Stimulated activated CD8-positive, alpha-beta memory T cell treated with anti-CD3 and anti-CD28 coated beads, Interleukin-7, amount 100 ng/mL, for 24 hours (primary cell): Measurements from ENCODE around the gene PLPP7.
"Not testable (repeated sequence)": the region's sequence is repeated elsewhere in the genome, so short reads cannot be mapped to it uniquely, and the experiment has no call there.

Experiments used
- DNase-seq: peaks from one replicate; pipeline ENCODE4 v3.0.0-alpha.2; 2020; ENCODE audit warnings: low read depth

The PLPP7 gene

DNA sequence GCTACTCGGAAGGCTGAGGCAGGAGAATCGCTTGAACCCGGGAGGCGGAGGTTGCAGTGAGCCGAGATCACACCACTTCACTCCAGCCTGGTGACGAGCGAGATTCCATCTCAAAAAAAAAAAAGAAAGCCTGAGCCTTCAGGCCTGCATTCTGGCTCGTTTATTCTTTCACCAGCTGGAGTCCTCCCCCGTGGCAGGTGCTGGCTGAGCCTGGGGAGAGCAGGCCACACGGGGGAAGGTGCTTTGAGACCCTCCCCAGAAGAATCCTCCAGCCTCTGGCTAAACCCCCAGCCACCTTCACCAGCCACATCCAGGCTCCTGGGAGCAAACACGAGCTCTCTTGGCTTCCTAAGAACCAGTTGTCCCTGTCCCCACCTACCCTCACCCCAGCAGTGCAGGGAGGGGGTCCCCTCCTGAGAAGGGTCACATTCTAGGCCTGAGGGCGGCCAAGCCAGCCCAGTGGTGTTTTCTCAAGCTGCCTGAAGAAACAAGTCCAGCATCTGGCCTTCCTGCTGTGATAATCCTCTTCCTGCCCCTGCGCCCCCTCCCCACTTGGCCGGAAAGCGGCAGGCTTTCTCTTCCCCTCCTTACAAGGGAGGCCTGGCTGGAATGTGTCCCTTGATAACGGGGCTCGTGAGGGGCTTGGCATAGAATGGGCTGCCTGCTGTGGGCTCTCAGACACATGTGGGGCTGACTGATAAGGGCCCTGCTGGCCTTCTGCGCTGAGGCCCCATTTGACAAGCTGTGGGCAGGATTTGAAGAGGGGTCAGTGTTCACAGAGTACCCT, 41.5 kb downstream of the PLPP7 start:
- no peak for DNase-seq

DNA sequence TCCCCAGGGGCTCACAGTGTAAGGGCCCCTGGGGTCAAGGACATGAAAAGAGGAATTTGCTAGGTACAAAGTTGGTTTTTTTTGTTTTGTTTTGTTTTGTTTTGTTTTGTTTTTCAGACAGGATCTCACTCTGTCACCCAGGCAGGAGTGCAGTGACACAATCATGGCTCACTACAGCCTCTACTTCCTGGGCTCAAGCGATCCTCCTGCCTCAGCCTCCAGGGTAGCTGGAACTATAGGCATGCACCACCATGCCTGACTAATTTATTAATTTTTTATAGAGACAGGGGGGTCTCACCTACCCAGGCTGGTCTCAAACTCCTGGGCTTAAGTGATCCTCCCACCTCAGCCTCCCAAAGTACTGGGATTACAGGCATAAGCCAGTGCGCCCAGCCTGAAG, 42.5 kb downstream of the PLPP7 start:
- DNase-seq: not testable (repeated sequence)

DNA sequence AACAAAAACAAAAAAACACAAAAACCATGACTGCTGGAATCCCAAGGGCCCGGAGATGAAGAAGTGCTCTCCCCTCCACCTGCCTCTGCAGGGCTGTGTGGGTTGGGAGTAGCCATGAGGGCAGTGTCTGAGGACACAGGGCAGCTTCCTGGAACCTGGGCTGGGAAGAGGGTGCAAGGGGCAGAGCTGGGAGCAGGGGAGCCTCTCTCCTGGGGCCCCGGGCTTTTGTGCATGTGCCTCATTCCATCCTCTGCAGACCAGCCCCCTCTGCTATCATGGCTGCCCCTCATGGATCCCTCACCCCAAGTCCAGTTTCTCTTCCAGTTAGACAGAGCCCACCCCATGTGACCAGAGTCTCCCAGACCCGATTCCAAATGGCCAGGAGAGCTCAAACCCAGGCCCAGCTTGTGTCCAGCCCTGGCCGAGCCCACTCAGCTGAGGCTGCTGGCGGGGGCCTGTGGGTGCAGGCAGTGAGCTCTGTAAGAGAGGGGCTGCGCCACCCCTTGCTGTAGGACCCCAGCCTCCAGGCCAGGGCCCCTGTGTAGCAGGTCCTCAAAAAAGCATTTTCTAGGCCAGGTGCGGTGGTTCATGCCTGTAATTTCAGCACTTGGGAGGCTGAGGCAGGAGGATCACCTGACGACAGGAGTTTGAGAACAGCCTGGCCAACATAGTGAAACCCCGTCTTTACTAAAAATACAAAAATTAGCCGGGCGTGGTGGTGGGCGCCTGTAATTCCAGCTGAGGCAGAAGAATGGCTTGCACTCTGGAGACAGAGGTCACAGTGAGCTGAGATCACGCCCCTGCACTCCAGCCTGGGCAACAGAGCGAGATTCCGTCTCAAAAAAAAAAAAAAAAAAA, 44.5 kb downstream of the PLPP7 start:
- DNase-seq: no peak

DNA sequence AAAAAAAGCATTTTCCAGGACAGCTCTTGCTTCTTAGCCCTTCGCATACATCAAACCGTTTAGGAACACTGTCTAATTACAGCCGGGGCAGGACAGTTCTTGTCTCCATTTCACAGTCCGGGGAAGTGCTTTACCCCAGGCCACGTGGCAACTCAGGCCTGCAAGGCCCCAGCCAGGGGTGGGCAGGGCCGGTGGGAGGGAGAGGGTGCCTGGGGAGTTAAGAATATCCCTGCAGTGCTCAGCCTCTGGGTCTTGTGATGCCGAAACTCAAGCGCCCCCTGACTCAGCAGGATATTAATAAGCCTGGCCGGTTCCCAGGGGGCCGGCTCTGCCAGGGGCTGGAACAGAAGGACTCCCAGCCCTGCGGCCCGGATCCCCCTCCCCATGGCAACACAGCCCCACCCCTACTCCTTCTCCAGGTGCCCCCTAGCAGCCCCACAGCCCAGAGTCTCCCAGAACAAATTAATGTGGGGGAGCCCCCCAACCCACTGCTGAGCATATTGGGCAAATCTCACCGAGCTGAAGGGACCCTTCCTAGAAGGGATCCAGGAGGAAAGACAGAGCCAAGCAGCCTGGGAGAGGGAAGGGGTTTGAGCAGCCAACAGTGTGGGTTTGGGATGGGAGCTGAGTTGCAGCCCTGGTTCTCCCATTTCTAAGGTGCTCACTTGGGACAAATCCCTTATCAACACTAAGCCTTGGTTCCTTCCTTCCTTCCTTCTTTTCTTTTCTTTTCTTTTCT, 45.3 kb downstream of the PLPP7 start:
- no peak for DNase-seq

DNA sequence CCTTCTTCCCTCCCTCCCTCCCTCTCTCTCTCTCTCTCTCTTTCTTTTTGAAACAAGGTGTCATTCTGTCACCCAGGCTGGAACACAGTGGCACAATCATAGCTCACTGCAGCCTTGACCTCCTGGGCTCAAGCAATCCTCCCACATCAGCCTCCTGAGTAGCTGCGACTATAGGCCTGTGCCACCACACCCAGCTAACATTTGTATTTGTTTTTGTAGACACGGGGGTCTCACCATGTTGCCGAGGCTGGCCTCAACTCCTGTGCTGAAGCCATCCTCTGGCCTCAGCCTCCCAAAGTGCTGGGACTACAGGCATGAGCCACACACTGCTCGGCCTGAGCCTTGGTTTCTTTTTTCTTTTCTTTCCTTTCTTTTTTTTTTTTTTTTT, 45.8 kb downstream of the PLPP7 start:
- no peak for DNase-seq

GRCh38 chr9:131337131-131337848, 47.8 kb downstream of the PLPP7 start:
- DNase-seq: no peak

- not testable (repeated sequence) for DNase-seq
Measured at GRCh38 chr9:131339212-131339611, 49.7 kb downstream of the PLPP7 start.

GRCh38 chr9:131344931-131345535, 55.5 kb downstream of the PLPP7 start:
- DNase-seq: not testable (repeated sequence)

- DNase-seq: no peak
Measured at GRCh38 chr9:131346559-131346958, 57.0 kb downstream of the PLPP7 start.

DNA sequence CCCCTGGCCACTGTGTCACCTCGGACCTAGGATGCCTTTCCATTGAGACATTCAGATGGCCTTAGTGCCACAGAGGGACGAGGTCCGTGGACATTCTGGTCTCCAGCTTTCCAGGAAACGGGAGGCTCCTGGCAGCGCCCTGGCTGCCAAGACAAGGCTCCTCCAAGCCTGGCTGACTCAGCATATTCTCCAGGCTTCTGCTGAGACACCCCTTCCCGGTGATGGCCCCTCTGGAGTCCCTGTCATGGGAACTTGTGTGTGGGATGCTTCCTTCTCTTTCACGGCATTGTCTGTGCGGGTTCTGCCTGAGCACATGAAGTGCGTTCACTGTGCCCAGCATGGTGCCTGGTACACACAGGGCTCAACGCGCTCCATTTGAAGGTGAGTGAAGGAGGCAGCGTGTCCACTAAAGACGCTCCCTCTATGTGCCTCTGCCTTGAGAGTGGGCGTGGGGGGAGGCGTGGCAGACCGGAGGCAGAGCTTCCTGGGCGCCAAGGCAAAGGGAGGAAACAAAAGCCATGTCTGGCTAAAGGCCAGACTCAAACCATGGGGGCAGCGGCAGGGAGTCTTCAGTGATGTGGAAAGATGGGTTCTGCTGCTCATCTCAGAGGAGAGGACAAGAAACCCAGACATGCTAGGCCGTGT, 58.0 kb downstream of the PLPP7 start:
- DNase-seq: no peak

DNA sequence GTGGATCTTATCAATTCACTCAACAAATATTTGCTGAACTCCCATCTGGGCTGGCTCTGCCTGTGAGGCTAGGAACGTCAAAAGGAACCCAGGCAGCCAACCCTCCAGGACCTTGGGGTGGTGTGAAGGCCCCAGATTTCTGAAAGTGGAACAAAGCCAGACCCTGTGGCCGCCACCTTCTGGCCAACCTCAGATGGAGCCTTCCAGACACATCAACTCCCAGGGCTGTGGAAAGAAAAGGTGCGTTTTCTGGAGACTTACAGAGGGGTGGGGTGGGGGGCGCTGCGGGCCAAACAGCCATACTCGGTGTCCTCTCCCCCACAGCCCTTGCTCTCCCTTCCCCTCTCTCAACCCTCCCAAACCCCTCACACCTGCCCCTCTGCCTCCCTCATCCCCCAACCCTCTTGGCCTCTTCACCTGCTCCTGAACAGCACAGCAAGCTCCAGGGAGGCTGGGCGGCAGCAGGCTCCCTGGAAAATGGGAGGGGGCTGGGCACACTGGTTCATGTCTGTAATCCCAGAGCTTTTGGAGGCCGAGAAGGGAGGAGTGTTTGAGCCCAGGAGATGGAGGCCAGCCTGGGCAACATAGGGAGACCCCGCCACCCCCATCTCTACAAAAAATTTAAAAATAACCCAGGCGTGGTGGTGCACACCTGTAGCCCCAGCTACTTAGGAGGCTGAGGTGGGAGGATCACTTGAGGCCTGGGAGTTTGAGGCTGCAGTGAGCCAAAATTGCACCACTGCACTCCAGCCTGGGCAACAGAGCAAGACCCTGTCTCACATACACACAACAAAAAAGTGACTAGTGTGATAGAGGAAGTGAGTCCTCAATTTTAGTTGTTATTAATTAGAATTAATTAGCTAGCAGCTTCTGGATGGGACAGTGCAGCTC, 59.4 kb downstream of the PLPP7 start:
- no peak for DNase-seq

DNA sequence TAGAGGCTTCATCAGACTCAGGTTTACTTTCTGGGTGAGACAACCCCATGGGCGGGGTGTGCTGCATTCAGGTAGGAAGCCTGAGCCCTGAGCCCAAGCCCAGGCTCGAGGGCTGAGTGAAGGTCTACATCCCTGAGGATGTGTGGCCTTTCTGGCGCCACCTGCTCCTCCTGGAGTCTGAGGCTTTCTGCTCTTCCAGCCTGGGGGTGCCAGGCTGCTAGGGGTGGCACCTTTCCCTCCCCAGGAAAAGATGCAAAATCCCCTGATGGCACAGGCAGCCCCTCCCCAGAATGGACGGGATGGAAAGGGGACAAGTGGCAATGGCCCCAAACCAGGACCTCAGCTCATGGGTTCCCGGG, 60.0 kb downstream of the PLPP7 start:
- DNase-seq: no peak

DNA sequence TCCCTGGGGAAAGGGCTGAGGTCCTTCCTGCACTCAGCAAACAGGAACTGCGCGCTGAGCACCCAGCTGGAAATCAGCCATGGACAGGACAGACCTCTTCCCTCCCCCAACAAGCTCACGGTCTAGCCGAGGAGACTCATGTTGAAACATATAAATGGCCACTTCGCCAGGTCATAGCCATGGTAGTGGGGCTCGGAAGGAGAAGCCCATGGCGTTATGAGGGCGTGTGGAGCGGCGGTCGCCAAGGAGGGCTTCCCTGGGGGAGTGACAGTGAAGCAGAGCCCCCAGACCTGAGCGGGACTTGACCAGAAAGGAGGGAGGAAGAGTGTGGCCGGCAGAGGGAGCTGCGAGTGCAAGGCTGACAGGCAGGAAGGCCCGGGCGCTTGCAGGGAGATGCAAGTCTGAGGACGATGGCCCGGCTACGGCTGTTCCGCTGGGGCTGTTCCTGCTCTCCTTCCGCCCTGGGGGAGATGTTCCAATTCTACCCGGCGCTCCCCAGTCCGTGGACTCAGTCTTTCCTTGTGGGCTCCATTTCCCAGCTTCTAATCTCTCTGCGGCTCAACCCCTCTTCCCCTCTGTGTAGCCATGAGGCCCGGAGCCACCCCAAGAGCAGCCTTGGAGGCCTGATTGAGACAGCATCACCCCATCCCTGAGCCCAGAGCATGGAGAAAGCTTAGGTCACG, 60.5 kb downstream of the PLPP7 start:
- DNase-seq: peak; percentile 76

DNA sequence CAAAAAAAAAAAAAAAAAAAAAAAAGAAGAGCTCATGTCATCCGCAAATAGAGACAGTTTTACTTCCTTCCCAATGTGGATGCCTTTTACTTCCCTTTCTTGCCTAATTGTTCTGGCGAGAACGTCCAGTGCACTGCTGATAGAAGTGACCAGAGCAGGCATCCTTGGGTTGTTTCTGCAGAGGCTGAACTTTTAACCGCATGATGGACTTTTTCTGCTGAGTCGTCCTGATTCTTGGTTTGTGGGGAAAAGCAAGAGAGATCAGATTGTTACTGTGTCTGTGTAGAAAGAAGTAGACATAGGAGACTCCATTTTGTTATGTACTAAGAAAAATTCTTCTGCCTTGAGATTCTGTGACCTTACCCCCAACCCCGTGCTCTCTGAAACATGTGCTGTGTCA, 67.0 kb downstream of the PLPP7 start:
- DNase-seq: not testable (repeated sequence)

DNA sequence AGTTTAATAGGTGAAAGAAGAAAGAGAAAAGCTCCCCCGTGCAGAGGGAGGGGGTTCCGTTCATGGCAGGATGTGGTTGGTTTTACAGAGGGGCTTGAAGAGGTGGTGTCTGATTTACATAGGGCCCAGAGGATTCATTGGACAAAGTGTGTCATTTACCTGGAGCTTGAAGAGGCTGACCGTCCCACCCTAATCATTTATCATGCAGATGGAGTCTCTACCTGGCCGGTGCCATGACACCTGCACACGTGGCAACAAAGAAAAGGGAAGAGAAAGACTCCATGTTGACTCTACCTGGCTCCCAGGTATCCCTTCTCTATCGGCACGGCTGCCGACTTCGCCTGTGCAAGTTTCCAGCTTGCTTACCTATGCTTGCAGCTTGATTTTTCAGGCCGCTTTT, 69.0 kb downstream of the PLPP7 start:
- no peak for DNase-seq
